Measurements from ENCODE around the gene BMX.

Gene BMX

GRCh38 chrX:15507005-15507404, 6.4 kb downstream of the BMX start:
- no peak for DNase-seq (ENCODE audit: low spot score)

- DNase-seq (ENCODE audit: low spot score), result no peak
These were observed 9.2 kb downstream of the BMX start for GRCh38 chrX:15509845-15510244.

DNA sequence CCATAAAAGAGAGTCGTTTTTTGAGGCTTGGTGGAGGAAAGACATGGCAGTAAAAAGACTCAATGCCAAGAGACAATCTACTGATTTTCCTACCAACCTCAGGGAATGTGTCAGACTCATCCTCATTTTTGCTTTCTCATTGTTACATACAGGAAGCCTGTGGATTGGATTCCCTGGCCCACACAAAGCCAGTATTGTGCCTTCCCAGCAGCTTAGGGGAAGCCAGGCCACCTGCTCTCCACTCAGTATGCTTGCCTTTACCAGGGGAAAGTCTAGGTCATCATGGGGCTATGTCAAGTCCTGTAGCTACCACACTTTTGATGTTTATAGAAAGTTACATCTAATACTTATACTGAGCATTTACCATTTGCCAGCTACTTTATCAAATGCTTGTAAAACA, 11.0 kb downstream of the BMX start:
- no peak for DNase-seq (ENCODE audit: low spot score)

DNA sequence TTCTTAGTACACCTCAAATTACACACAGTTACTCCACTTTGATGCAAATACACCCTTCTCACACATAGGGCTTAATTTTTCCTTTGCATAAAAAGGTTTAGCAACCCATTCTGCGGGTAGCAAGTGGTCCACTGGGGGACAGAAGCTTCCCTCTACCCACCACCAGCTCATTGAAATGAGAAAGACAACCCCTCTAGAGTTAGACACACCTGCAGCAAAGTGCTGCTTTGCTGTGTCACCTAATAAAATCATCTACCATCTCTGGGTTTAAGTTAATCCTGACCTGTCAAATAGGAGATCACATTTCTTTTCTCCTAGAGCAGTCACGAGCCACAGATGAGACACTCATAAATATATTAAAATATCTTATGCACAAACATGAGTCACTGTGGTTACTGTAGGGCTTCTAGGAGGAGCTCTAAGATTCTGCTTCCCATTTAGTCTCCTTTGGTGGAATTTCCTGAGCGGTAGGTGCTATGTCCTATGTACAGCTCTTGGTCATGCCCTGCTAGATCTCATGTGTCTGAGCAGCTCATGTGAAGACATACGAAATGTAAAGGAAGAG, 11.9 kb downstream of the BMX start:
- DNase-seq (ENCODE audit: low spot score), result no peak

- no peak for DNase-seq (ENCODE audit: low spot score)
These were observed 13.7 kb downstream of the BMX start for GRCh38 chrX:15514279-15514678.

GRCh38 chrX:15515931-15516330, 15.3 kb downstream of the BMX start:
- DNase-seq (ENCODE audit: low spot score), result no peak

DNA sequence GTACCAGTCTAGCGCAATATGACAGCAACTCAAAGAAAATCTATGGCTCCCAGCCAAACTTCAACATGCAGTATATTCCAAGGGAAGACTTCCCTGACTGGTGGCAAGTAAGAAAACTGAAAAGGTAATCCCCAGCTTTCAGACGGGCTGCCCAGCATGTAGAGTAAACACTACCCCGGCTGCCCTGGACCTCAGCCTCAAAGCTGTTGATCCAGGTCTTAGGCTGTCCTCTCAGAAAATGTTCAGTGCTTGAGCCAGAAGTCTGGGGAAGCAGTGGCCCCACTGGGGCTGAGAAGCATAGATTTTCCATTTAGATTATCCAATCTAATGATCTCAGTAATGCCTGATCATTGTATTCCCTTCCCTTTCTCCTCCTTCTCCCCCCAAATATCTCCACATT, 21.9 kb downstream of the BMX start:
- no peak for DNase-seq (ENCODE audit: low spot score)

GRCh38 chrX:15523088-15523487, 22.5 kb downstream of the BMX start:
- no peak for DNase-seq (ENCODE audit: low spot score)

GRCh38 chrX:15524417-15524816, 23.8 kb downstream of the BMX start:
- DNase-seq (ENCODE audit: low spot score), result no peak

DNA sequence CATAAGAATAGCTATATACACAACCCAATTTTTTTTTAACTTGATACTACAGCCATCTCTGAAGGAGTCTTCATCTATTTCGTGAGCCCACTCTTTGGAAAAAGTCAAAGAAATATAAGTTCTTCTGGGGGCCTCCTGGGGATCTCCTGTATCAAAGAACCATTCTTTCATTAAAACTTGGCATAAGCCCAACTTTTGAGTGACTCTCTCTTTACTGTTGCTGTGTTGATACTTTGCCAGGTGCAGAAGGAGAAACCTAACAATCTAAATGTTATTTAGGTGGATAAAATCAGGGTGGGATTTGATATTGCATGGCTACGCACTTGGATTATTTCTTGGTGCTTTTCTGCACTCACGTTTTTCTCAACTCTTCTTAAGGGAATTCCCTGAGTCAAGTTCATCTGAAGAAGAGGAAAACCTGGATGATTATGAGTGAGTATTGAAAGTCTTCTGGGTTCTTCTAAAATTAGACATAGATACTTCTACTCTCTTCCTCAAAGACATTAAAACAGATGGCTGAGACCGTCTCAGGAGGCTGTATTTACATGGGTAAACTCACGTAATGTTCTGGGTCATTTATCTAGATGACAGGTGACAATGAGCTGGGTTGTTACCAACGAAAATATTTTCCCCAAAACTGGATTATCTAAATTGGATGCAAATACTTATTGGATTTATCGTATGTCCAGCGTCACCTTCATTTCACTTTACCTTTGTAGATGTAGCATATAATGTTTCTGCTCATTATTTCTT, 25.2 kb downstream of the BMX start:
- no peak for DNase-seq (ENCODE audit: low spot score)

DNA sequence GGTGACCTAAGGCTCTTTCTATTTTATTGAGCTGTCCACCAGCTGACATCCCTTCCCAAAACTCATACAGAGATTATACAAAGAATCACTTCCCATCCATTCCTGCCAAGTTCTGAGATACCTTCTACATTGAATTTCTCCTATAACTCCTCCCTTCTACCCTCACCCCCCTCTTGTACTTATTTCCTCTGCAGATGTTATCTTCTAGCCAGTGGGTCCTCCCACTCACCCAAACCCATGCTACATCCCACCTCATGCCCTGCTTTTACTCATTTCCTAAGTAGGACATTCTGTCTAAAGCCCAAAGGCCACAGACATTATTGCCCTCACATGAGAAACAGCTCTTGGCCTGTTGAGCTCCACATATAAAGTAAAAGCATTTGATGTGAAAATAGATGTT, 28.6 kb downstream of the BMX start:
- DNase-seq (ENCODE audit: low spot score), result no peak

- peak; percentile 61 for DNase-seq (ENCODE audit: low spot score)
These were observed 29.7 kb downstream of the BMX start for GRCh38 chrX:15530318-15530717.

DNA sequence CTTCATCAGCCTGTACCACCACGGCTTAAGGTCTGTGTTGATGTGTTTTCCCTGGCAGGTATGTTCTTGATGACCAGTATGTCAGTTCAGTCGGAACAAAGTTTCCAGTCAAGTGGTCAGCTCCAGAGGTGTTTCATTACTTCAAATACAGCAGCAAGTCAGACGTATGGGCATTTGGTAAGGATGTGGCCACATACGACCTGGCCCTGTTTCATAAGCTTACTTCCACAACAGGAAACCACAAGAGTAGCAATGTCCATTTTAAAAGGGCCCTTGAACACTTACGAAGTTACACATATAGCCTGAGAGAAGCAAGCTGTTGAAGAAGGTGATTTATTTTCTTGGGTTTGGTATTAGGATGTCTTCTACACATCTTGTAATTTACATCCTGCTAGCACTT, 46.1 kb downstream of the BMX start:
- DNase-seq (ENCODE audit: low spot score), result no peak

DNA sequence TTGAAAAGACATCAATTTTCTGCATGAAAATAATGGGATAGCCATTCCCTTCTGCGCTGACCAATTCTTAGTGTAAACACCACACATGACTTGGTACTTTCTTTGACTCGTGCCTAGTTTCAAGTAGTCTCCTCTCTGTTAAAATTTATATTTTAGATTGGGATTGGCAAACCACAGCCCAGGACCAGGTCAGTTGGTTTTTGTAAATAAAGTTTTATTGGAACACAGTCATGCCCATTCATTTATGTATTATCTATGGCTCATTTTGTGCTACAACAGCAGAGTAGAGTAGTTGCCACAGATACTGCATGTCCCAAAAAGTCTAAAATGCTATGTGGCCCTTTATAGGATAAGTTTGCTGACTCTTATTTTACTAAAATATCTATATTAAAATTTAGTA, 46.7 kb downstream of the BMX start:
- no peak for DNase-seq (ENCODE audit: low spot score)

DNA sequence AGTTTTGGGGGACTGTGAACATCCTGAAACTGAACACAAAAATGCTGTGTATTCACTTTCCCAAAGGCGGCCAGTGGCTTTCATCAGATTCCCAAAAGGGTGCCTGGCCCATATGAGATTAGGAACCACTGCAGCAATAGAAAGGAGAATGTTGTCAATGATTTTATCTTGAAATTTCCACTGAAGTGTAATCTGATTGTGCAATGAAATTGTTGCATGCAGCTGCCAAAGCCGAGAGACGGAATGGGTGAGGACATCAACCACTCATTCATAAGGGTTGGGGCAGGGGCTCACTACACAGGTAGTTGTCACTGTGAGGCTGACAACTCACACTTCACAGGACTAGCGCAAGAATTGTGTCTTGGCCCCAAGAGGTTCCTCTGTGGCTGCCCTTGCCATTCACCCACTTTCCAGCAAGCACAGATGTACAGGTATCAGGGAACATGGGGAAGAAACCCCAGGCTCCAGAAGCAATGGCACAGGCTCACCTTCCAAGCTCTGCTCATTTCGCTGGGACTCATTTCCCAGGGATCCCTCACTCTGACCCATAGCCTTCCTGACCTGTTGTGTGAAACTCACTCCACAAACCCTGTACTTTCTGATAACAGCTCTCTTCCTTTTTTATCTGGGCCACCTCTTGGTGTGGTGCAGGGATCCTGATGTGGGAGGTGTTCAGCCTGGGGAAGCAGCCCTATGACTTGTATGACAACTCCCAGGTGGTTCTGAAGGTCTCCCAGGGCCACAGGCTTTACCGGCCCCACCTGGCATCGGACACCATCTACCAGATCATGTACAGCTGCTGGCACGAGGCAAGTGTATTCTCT, 48.8 kb downstream of the BMX start:
- peak; percentile 16 for DNase-seq (ENCODE audit: low spot score)

- DNase-seq (ENCODE audit: low spot score), result no peak
These were observed 58.6 kb downstream of the BMX start for GRCh38 chrX:15559227-15559626.

- DNase-seq (ENCODE audit: low spot score), result no peak
These were observed 60.3 kb downstream of the BMX start for GRCh38 chrX:15560924-15561323.

DNA sequence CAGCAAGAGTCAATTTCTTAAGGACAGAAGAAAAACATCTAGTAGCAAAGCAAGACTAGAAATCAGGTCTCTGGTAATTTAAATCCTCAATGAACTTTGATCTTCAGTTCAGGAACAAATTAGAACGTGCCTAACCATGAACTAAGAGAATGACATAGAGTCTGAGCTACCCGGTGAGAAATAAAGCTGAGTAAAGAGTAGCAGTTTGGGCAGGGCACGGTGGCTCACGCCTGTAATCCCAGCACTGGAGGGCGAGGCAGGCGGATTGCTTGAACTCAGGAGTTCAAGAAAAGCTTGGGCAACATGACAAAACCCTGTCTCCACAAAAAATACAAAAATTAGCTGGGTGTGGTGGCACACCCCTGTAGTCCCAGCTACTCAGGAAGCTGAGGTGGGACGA, 62.4 kb downstream of the BMX start:
- DNase-seq (ENCODE audit: low spot score), result no peak

DNA sequence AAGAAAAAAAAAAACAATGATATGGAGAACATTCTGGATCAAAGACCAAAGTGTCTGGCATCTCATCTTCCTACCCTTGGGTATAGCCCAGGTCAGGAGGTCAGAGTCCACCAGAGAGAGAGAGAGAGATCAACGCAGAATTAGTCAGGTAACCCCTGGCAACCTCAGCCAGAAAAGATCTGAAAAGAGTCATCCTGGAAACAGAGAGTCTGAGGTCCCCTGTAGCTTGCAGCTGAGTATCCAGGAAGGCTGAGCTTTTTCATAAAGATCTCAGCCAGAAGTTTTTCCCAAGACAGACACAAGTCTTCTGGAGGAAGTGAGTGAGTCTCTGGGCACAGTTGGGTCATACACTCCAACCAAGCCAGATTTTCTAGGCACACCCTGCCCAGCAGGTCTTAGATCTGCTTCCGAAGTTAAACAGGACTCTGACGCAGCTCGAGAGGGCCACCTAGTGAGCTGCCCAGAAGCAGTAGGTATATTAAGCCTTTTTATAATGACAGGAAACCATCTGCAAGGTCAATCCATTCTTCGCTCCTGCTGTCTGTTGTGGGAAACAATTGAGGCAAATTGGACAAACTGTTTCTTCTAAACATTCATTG, 64.5 kb downstream of the BMX start:
- DNase-seq (ENCODE audit: low spot score), result peak; percentile 50

DNA sequence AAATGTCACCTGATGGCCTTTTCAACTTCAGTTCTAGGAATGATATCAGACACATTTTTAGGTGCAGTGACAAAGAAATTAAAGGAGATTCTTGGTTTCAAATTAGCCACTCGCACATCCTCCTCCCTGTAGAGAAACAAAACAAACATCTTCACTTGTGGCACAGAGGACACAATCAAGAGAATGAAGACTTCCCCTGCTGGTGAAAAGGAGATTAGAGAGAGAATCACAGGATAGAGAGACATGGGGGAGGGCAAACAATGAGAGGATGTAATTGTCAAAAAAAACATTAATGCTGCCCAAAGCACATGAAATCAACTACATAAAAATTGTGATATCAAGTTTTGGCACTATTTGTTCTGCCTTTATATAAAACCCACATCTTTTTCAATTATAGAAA, 65.6 kb downstream of the BMX start:
- DNase-seq (ENCODE audit: low spot score), result no peak

- DNase-seq (ENCODE audit: low spot score), result no peak
These were observed 66.7 kb downstream of the BMX start for GRCh38 chrX:15567267-15567666.

- DNase-seq (ENCODE audit: low spot score), result no peak
These were observed 67.4 kb downstream of the BMX start for GRCh38 chrX:15567886-15568616.
